D721Med (cell line): ENCODE measurements around the gene NUDCD2.
"Not testable (repeated sequence)": the region's sequence is repeated elsewhere in the genome, so short reads cannot be mapped to it uniquely, and the experiment has no call there.

Source experiments
- DNase-seq: peaks from one replicate; pipeline ENCODE4 v3.0.0; 2011; ENCODE audit warnings: low spot score; ENCODE audit not compliant: insufficient read length
- FAIRE-seq: peaks from 2 replicates; lab custom pipeline; 2011; peaks lifted over from hg19 to GRCh38; lab: Jason Lieb, UNC
- CTCF ChIP-seq: IDR thresholded peaks from 2 replicates; pipeline ENCODE4 v1.5.1; 2012; ENCODE audit warnings: mild to moderate bottlenecking, control low read depth; ENCODE audit not compliant: insufficient read depth; ENCODE audit errors: missing control alignments

Gene NUDCD2

GRCh38 chr5:163456029-163456589 is 3.8 kb downstream of the NUDCD2 start:
- FAIRE-seq: no peak
- DNase-seq: no peak
- no peak for TF ChIP-seq CTCF

- DNase-seq, FAIRE-seq: not testable (repeated sequence)
Measured at GRCh38 chr5:163455406-163455805, 4.5 kb downstream of the NUDCD2 start.

GRCh38 chr5:163453705-163454104 is 6.2 kb downstream of the NUDCD2 start:
- FAIRE-seq: no peak

GRCh38 chr5:163451489-163451888 is 8.4 kb downstream of the NUDCD2 start:
- no peak for FAIRE-seq

More at GRCh38 chr5:163453705-163454104, 6.2 kb downstream of the NUDCD2 start:
- no peak for TF ChIP-seq CTCF
- DNase-seq: no peak

GRCh38 chr5:163448491-163448890 is 11.4 kb downstream of the NUDCD2 start:
- no peak for FAIRE-seq

More at GRCh38 chr5:163451489-163451888, 8.4 kb downstream of the NUDCD2 start:
- DNase-seq: no peak
- TF ChIP-seq CTCF: no peak

GRCh38 chr5:163447875-163448274 is 12.0 kb downstream of the NUDCD2 start:
- DNase-seq: no peak
- TF ChIP-seq CTCF: no peak
- no peak for FAIRE-seq

More at GRCh38 chr5:163448491-163448890, 11.4 kb downstream of the NUDCD2 start:
- no peak for DNase-seq
- TF ChIP-seq CTCF: no peak

- no peak for DNase-seq
- no peak for FAIRE-seq
- TF ChIP-seq CTCF: no peak
Measured at GRCh38 chr5:163447191-163447590, 12.7 kb downstream of the NUDCD2 start.

GRCh38 chr5:163445345-163445744 is 14.6 kb downstream of the NUDCD2 start:
- no peak for TF ChIP-seq CTCF
- DNase-seq (no peak), FAIRE-seq (no peak)
